H9 (cell line): Measurements from ENCODE around the gene ATP6AP1. TPM values are rescaled to one million over a fixed set of nuclear protein-coding genes. Genes with fewer than 3 reads are reported as not detected.
A peak's percentile ranks its signal among the peaks of the same experiment; 100 is the strongest.

Experiments used
- DNase-seq: peaks from one replicate; pipeline ENCODE4 v3.0.0-alpha.2; 2017
- H2AFZ ChIP-seq: one replicate; pipeline ENCODE4 v1.6.1; 2013; ENCODE audit warnings: mild to moderate bottlenecking, low read length, control low read depth, moderate library complexity
- H2AK5ac ChIP-seq: 2 replicates; pipeline ENCODE4 v1.6.1; 2013; ENCODE audit warnings: low read length, control low read depth, mixed read lengths; ENCODE audit not compliant: insufficient read length
- H2BK120ac ChIP-seq: one replicate; pipeline ENCODE4 v1.6.1; 2013; ENCODE audit warnings: low read depth, mild to moderate bottlenecking, low read length, control low read depth, inconsistent platforms; ENCODE audit not compliant: poor library complexity, severe bottlenecking
- H2BK12ac ChIP-seq: 2 replicates; pipeline ENCODE4 v1.6.1; 2013; ENCODE audit warnings: low read length, control low read depth, mixed read lengths, low read depth; ENCODE audit not compliant: insufficient read length
- H2BK15ac ChIP-seq: 2 replicates; pipeline ENCODE4 v1.6.1; 2013; ENCODE audit warnings: low read depth, low read length, control low read depth
- H2BK20ac ChIP-seq: one replicate; pipeline ENCODE4 v1.6.1; 2013; ENCODE audit warnings: low read depth, mild to moderate bottlenecking, low read length, control low read depth, inconsistent platforms; ENCODE audit not compliant: poor library complexity, severe bottlenecking
- H2BK5ac ChIP-seq: 2 replicates; pipeline ENCODE4 v1.6.1; 2013; ENCODE audit warnings: low read length, control low read depth, mixed read lengths; ENCODE audit not compliant: insufficient read length
- H3K14ac ChIP-seq: 2 replicates; pipeline ENCODE4 v1.6.1; 2013; ENCODE audit warnings: low read length, control low read depth; ENCODE audit not compliant: insufficient read depth
- H3K18ac ChIP-seq: 2 replicates; pipeline ENCODE4 v1.6.1; 2013; ENCODE audit warnings: low read depth, mild to moderate bottlenecking, mixed read lengths, low read length, control low read depth; ENCODE audit not compliant: insufficient read length
- H3K23ac ChIP-seq: 2 replicates; pipeline ENCODE4 v1.6.1; 2013; ENCODE audit warnings: low read length, control low read depth, mixed read lengths, low read depth; ENCODE audit not compliant: insufficient read length
- H3K23me2 ChIP-seq: 2 replicates; pipeline ENCODE4 v1.6.1; 2013; ENCODE audit warnings: low read depth, mild to moderate bottlenecking, mixed read lengths, low read length, control low read depth; ENCODE audit not compliant: insufficient read length, poor library complexity, severe bottlenecking
- H3K27ac ChIP-seq: 2 replicates; pipeline ENCODE4 v1.5.1; 2013; ENCODE audit warnings: low read length, control low read depth, mixed read lengths, low read depth; ENCODE audit not compliant: insufficient read length
- H3K27me3 ChIP-seq: 2 replicates; pipeline ENCODE4 v1.6.1; 2013; ENCODE audit warnings: low read length, control low read depth, inconsistent platforms; ENCODE audit not compliant: insufficient read depth
- H3K4ac ChIP-seq: 2 replicates; pipeline ENCODE4 v1.6.1; 2013; ENCODE audit warnings: low read depth, mild to moderate bottlenecking, control low read depth, inconsistent platforms, low read length, moderate library complexity
- H3K4me1 ChIP-seq: 2 replicates; pipeline ENCODE4 v1.6.1; 2013; ENCODE audit warnings: low read length, control low read depth, inconsistent platforms; ENCODE audit not compliant: insufficient read depth
- H3K4me2 ChIP-seq: 2 replicates; pipeline ENCODE4 v1.6.1; 2013; ENCODE audit warnings: low read length, control low read depth, mixed read lengths; ENCODE audit not compliant: insufficient read length, insufficient read depth
- H3K56ac ChIP-seq: 2 replicates; pipeline ENCODE4 v1.6.1; 2013; ENCODE audit warnings: low read depth, mild to moderate bottlenecking, mixed read lengths, low read length, control low read depth; ENCODE audit not compliant: insufficient read length
- H3K79me1 ChIP-seq: 2 replicates; pipeline ENCODE4 v1.6.1; 2013; ENCODE audit warnings: low read depth, mild to moderate bottlenecking, moderate library complexity, low read length, control low read depth, inconsistent platforms; ENCODE audit not compliant: insufficient read depth, poor library complexity, severe bottlenecking
- H3K79me2 ChIP-seq: 2 replicates; pipeline ENCODE4 v1.6.1; 2013; ENCODE audit warnings: low read length, control low read depth, inconsistent platforms; ENCODE audit not compliant: insufficient read depth
- H3K9ac ChIP-seq: 2 replicates; pipeline ENCODE4 v1.6.1; 2013; ENCODE audit warnings: low read length, control low read depth, mixed read lengths; ENCODE audit not compliant: insufficient read length; ENCODE audit errors: extremely low read depth
- H3K9me3 ChIP-seq: one replicate; pipeline ENCODE4 v1.6.1; 2013; ENCODE audit warnings: low read depth, low read length, inconsistent platforms; ENCODE audit not compliant: control insufficient read depth
- H3T11ph ChIP-seq: one replicate; pipeline ENCODE4 v1.6.1; 2013; ENCODE audit warnings: mild to moderate bottlenecking, low read length, control low read depth, inconsistent platforms
- H4K20me1 ChIP-seq: one replicate; pipeline ENCODE4 v1.6.1; 2013; ENCODE audit not compliant: control insufficient read depth, insufficient read length, insufficient read depth
- H4K5ac ChIP-seq: 2 replicates; pipeline ENCODE4 v1.6.1; 2013; ENCODE audit warnings: low read depth, mild to moderate bottlenecking, mixed read lengths, low read length, control low read depth; ENCODE audit not compliant: insufficient read length
- H4K8ac ChIP-seq: replicated peaks from 2 replicates; pipeline ENCODE4 v1.6.1; 2013; ENCODE audit warnings: low read length, control low read depth, mixed read lengths, low read depth; ENCODE audit not compliant: insufficient read length
- H4K91ac ChIP-seq: 2 replicates; pipeline ENCODE4 v1.6.1; 2013; ENCODE audit warnings: low read depth, mild to moderate bottlenecking, moderate library complexity, mixed read lengths, low read length, control low read depth; ENCODE audit not compliant: insufficient read length
- H3K27ac Mint-ChIP-seq, 3 experiments: 2 replicates in 2 of 3; 3 replicates in 1 of 3; pipeline ENCODE4 v1.8.0; 2020 to 2021; ENCODE audit warnings: mixed read lengths in 3 of 3, mild to moderate bottlenecking in 1 of 3, moderate library complexity in 1 of 3
- H3K27me3 Mint-ChIP-seq: 2 replicates; pipeline ENCODE4 v1.8.0; 2021; ENCODE audit warnings: low read depth, mild to moderate bottlenecking, moderate library complexity, mixed read lengths
- H3K36me3 Mint-ChIP-seq, 3 experiments: 2 replicates in 2 of 3; 3 replicates in 1 of 3; pipeline ENCODE4 v1.8.0; 2020 to 2021; ENCODE audit warnings: low read depth in 3 of 3, mixed read lengths in 3 of 3; ENCODE audit not compliant: insufficient read depth in 1 of 3
- H3K4me1 Mint-ChIP-seq, 2 experiments: 2 replicates each; pipeline ENCODE4 v1.8.0; 2020; ENCODE audit warnings: mixed read lengths in 2 of 2
- H3K4me3 Mint-ChIP-seq, 2 experiments: 2 replicates in 1 of 2; 3 replicates in 1 of 2; pipeline ENCODE4 v1.8.0; 2020 to 2021; ENCODE audit warnings: mild to moderate bottlenecking in 2 of 2, mixed read lengths in 2 of 2, moderate library complexity in 1 of 2
- H3K9me3 Mint-ChIP-seq, 2 experiments: 2 replicates in 1 of 2; 3 replicates in 1 of 2; pipeline ENCODE4 v1.8.0; 2020; ENCODE audit warnings: mild to moderate bottlenecking in 2 of 2, mixed read lengths in 2 of 2, moderate library complexity in 1 of 2
- WGBS: extraction: QIAGEN DNeasy Blood & Tissue Kit; methylation state at CpG from one replicate; pipeline ENCODE4 v1.1.7; 2013; ENCODE audit warnings: missing lambda C conversion rate, low lambda C conversion rate, mixed read lengths; ENCODE audit not compliant: insufficient read length; ENCODE audit errors: extremely low coverage; 5-methylcytosine and 5-hydroxymethylcytosine counted together
- total RNA-seq: library from RNA; stranded (reverse); gene quantifications from 2 replicates; pipeline ENCODE4 v1.2.1, GENCODE V29; 2021
- TF ChIP-seq, protein P1 (sequence below): fragments of 200-600 bp; sonication (generic); conservative IDR thresholded peaks from 3 replicates; pipeline ENCODE4 v1.8.0; 2021; ENCODE audit warnings: antibody characterized with exemption, mild to moderate bottlenecking

ATP6AP1 gene
- total RNA-seq, 1 experiment from 2014 or later: 45.6 TPM

DNA sequence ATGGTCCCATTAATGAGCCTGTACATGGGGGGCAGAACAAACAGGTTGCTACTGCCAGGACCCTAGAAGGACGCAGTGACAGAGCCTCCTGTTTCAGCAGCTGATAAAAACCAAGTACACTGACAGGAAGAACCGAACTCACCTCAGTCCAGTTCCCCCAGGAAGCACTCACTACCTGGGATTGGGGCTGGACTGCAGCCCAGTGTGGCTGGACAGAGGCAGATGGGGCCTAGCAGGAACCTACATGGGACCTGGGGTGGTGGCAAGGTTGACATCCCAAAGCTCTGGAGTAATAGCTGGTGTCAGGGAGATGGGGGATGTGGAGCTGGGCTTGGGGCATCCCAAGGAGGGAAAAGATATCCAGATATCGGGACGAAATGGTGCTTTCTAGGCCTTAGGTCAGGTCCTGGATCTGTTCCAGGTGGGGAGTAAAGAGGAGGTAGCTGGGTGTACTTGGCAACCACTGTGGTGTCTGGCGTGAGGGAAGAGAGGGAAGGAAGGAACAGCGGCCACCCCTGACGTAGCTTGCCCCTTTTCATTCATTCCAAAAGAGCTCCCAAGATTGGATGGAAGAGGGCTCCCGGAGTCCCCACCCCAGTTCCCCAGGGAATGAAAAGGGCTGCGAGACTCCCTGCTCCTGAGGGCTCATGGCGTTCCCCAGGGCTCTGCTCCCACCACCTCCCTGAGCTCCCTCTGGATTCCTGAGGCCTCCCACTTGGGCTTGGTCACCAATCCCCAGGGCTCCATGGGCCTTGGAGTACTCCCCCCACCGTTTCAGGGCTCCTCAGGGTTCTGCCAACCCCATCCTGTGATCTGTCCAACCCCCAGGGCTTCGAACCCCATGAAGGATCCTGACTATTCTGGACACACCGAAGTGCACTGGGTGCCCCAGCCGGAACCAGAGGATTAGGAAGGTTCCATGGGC lies 44.9 kb upstream of the ATP6AP1 start:
- WGBS: no CpG with 5 or more reads among the region's 14 CpGs

More for the DNA sequence above, 44.9 kb upstream of the ATP6AP1 start:
- Mint-ChIP-seq H3K4me1 (peaks cover 17 to 33% of the 10 kb centered on the region in 2 experiments), H3K4me3 (peak overlapping the region in 1 of 2 experiments; percentile 35; a peak in 2 of 5 replicates), H3K27me3 (peaks cover 2% of the 10 kb centered on the region; the same call in 1 of the 2 replicates), H3K9me3 (peaks cover 33 to 38% of the 10 kb centered on the region in 2 experiments), H3K36me3 (peaks cover 15 to 29% (median 22%) of the 10 kb centered on the region in 3 experiments), H3K27ac (peak overlapping the region in 2 of 3 experiments; percentile 44 to 63; a peak in 2 of 7 replicates)
- Histone ChIP-seq H2BK12ac (no peak overlapping the region), H2AFZ (no peak overlapping the region), H3K18ac (peak overlapping the region; percentile 14), H3K23ac (no peak overlapping the region), H4K8ac (no peak overlapping the region), H4K5ac (no peak overlapping the region), H2BK20ac (no peak overlapping the region), H2AK5ac (no peak overlapping the region), H2BK120ac (no peak overlapping the region), H4K91ac (no peak overlapping the region), H3T11ph (no peak overlapping the region), H3K79me2 (no peaks in the 10 kb centered on the region; the same call in 1 of the 2 replicates), H3K27ac (no peak overlapping the region), H3K4me1 (no peaks in the 10 kb centered on the region; the same call in 1 of the 2 replicates), H3K79me1 (no peaks in the 10 kb centered on the region), H3K56ac (no peak overlapping the region), H3K4me2 (no peak overlapping the region), H2BK15ac (no peak overlapping the region), H3K27me3 (no peaks in the 10 kb centered on the region), H3K4ac (no peak overlapping the region), H4K20me1 (no peaks in the 10 kb centered on the region), H3K23me2 (peaks cover 9% of the 10 kb centered on the region), H2BK5ac (no peak overlapping the region), H3K9ac (no peak overlapping the region), H3K14ac (no peak overlapping the region), H3K9me3 (peaks cover 14% of the 10 kb centered on the region)
- no peak for DNase-seq
- TF ChIP-seq, protein P1, sequence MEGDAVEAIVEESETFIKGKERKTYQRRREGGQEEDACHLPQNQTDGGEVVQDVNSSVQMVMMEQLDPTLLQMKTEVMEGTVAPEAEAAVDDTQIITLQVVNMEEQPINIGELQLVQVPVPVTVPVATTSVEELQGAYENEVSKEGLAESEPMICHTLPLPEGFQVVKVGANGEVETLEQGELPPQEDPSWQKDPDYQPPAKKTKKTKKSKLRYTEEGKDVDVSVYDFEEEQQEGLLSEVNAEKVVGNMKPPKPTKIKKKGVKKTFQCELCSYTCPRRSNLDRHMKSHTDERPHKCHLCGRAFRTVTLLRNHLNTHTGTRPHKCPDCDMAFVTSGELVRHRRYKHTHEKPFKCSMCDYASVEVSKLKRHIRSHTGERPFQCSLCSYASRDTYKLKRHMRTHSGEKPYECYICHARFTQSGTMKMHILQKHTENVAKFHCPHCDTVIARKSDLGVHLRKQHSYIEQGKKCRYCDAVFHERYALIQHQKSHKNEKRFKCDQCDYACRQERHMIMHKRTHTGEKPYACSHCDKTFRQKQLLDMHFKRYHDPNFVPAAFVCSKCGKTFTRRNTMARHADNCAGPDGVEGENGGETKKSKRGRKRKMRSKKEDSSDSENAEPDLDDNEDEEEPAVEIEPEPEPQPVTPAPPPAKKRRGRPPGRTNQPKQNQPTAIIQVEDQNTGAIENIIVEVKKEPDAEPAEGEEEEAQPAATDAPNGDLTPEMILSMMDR: no peak
